GM10266 (cell line): ENCODE measurements around the gene GMPPA.

Experiments
- DNase-seq: peaks from one replicate; pipeline ENCODE4 v3.0.0; 2012; ENCODE audit errors: extremely low spot score
- CTCF ChIP-seq: IDR thresholded peaks from 2 replicates; pipeline ENCODE4 v1.5.1; 2012; ENCODE audit warnings: mild to moderate bottlenecking, low read depth; ENCODE audit not compliant: control insufficient read depth, insufficient read depth; ENCODE audit errors: missing control alignments

Gene GMPPA

DNA sequence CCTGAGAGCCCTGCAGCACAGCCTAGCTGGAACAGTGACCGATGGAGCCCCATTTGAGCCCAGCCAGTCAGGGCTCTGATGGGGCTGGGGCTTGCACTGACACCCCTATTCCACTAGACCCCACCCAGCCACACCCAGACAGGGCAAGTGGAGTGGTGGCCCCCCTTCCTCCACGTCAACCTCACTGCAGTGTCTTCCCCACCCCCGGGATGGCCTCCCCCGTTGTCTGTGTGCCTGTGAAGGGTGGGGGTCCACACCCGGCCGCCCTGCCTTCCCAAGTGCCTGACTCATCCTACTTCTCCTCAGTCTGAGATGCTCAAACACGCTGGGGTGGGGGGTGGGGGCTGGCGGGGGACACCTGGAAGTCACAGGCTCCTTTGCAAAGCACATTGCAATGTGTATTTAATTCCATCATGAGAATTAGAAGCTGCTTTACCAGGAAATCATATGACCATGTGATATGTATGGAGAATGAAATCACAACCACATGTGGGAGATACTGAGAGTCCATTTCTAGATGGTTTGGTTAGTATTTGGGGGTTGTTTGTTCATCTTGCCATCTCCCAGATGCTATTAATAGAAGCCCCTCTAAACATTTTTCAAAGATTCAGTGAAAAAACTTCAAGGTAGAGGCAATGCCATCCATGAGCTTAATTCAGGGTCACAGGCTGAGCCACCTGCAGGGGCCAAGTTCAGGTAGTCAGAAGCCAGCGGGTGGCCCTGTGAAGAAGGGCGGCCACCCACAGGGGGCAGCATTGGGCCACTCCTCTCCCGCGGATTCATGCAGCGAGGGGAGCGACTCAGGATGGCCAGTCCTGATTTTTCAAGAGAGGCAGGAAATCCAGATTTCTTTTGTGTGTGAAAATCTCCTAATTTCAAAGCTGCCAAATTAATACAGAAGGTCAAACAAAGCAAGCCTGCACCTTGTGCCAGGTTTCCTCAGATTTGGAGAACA is 22.7 kb upstream of the GMPPA start:
- peak; percentile 77 for DNase-seq
- TF ChIP-seq CTCF = peak; percentile 81

DNA sequence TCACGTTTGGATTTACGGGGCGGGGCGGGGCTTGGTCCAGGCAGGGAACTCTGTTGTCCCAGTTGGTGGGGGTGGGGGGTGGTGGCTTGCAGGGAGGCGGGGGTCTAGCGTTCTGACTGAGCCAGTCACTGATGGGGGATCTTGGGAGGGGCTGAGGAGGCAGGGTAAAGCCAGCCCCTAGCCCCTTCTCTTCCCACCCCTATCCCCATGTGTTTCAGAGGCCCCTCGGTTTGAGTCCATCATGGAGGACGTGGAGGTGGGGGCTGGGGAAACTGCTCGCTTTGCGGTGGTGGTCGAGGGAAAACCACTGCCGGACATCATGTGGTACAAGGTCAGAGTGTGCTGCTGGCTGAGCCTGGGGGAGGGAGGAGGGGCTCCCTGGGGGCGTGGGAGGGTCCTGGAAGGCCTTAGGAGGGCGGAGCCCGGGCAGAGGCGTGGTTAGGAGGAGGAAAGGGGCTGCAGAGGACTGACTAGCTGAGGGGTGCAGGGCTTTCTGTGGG is 22.0 kb upstream of the GMPPA start:
- TF ChIP-seq CTCF = no peak
- DNase-seq = no peak

DNA sequence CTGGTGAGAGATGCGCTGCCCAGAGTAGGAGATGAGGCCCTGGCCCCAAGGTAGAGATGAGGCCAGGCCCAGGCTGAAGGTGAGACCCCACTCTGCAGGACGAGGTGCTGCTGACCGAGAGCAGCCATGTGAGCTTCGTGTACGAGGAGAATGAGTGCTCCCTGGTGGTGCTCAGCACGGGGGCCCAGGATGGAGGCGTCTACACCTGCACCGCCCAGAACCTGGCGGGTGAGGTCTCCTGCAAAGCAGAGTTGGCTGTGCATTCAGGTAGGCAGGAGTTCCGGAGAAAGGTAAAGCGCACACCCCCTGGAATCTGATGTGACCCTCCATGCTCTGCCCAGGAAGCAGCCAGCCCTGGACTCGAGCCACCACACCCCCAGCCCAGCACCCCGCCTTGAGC is 21.5 kb upstream of the GMPPA start:
- no peak for DNase-seq
- TF ChIP-seq CTCF = no peak

- no peak for TF ChIP-seq CTCF
- DNase-seq = no peak
Measured at GRCh38 chr2:219477815-219478214, 20.9 kb upstream of the GMPPA start.

- no peak for TF ChIP-seq CTCF
- DNase-seq = no peak
Measured at GRCh38 chr2:219478916-219479315, 19.8 kb upstream of the GMPPA start.

- TF ChIP-seq CTCF = no peak
- DNase-seq = no peak
Measured at GRCh38 chr2:219480004-219480403, 18.7 kb upstream of the GMPPA start.
